HEK293 (cell line): ENCODE results near the gene CDK6.

Experiments used
- CTCF ChIA-PET: fragments of 350-600 bp; formaldehyde crosslinking; extraction: SDS; loops from one replicate; lab custom pipeline; 2021; ENCODE audit warnings: antibody characterized with exemption; lab: Yijun Ruan, JAX
- POLR2A ChIA-PET: fragments of 300-600 bp; formaldehyde crosslinking; extraction: SDS; loops from one replicate; lab custom pipeline; 2020; ENCODE audit warnings: antibody characterized with exemption, inconsistent platforms; lab: Yijun Ruan, JAX
- H3K27ac ChIP-seq: fragments of 200-500 bp; sonication (Bioruptor generic); 2 replicates; pipeline ENCODE4 v1.5.1; 2014; ENCODE audit warnings: low read depth, low read length, control low read depth, inconsistent platforms; ENCODE audit errors: extremely low read depth
- H3K36me3 ChIP-seq, 2 experiments: fragments of 200-500 bp in 1 of 2; sonication (Bioruptor generic) in 1 of 2; 1 replicate in 1 of 2; 2 replicates in 1 of 2; pipeline ENCODE4 v1.5.1; 2014 to 2017; ENCODE audit warnings: inconsistent platforms in 2 of 2, low read length in 2 of 2; ENCODE audit not compliant: control insufficient read depth in 2 of 2, insufficient read depth in 1 of 2
- H3K4me1 ChIP-seq: fragments of 200-500 bp; sonication (Bioruptor generic); 2 replicates; pipeline ENCODE4 v1.5.1; 2014; ENCODE audit warnings: mild to moderate bottlenecking, low read length, inconsistent platforms; ENCODE audit not compliant: control insufficient read depth, insufficient read depth
- H3K4me3 ChIP-seq: 2 replicates; pipeline ENCODE4 v1.5.1; 2011; ENCODE audit warnings: low read depth, mild to moderate bottlenecking, control low read depth, low read length, moderate library complexity
- H3K9me3 ChIP-seq: fragments of 200-500 bp; sonication (Bioruptor generic); 2 replicates; pipeline ENCODE4 v1.5.1; 2014; ENCODE audit warnings: low read depth, low read length, inconsistent platforms; ENCODE audit not compliant: control insufficient read depth, insufficient read depth
- HOXD13 ChIP-seq: sonication (generic); formaldehyde crosslinking; IDR thresholded peaks from 2 replicates; pipeline ENCODE4 v1.8.0; 2022; ENCODE audit warnings: missing genetic modification reagents, borderline replicate concordance
- KLF10 ChIP-seq: fragments of 450-650 bp; IDR thresholded peaks from 2 replicates; pipeline ENCODE4 v1.5.1; 2018; ENCODE audit warnings: missing biosample characterization, mild to moderate bottlenecking, missing genetic modification characterization
- KLF16 ChIP-seq: fragments of 450-650 bp; formaldehyde crosslinking; IDR thresholded peaks from 2 replicates; pipeline ENCODE4 v1.5.1; 2017; ENCODE audit warnings: missing biosample characterization, missing genetic modification characterization
- PRDM2 ChIP-seq: fragments of 450-650 bp; formaldehyde crosslinking; IDR thresholded peaks from 2 replicates; pipeline ENCODE4 v1.5.1; 2016; ENCODE audit warnings: missing biosample characterization, missing genetic modification characterization, borderline replicate concordance
- REPIN1 ChIP-seq: fragments of 450-650 bp; formaldehyde crosslinking; IDR thresholded peaks from 2 replicates; pipeline ENCODE4 v1.5.1; 2017; ENCODE audit warnings: missing biosample characterization, missing genetic modification characterization, low read depth
- REST ChIP-seq: fragments of 450-650 bp; formaldehyde crosslinking; IDR thresholded peaks from 2 replicates; pipeline ENCODE4 v1.5.1; 2016; ENCODE audit warnings: missing biosample characterization, missing genetic modification characterization
- ZBTB17 ChIP-seq: fragments of 450-650 bp; formaldehyde crosslinking; IDR thresholded peaks from 2 replicates; pipeline ENCODE4 v1.5.1; 2016; ENCODE audit warnings: missing biosample characterization, missing genetic modification characterization
- ZNF133 ChIP-seq: fragments of 450-650 bp; formaldehyde crosslinking; IDR thresholded peaks from 2 replicates; pipeline ENCODE4 v1.5.1; 2016; ENCODE audit warnings: missing biosample characterization, missing genetic modification characterization
- ZNF140 ChIP-seq: fragments of 450-650 bp; formaldehyde crosslinking; IDR thresholded peaks from 2 replicates; pipeline ENCODE4 v1.5.1; 2016; ENCODE audit warnings: missing biosample characterization, missing genetic modification characterization
- ZNF155 ChIP-seq: fragments of 450-650 bp; formaldehyde crosslinking; IDR thresholded peaks from 2 replicates; pipeline ENCODE4 v1.5.1; 2016; ENCODE audit warnings: missing biosample characterization, missing genetic modification characterization
- ZNF223 ChIP-seq: fragments of 450-650 bp; formaldehyde crosslinking; IDR thresholded peaks from 2 replicates; pipeline ENCODE4 v1.5.1; 2016; ENCODE audit warnings: missing biosample characterization, missing genetic modification characterization
- ZNF239 ChIP-seq: fragments of 450-650 bp; formaldehyde crosslinking; IDR thresholded peaks from 2 replicates; pipeline ENCODE4 v1.5.1; 2016; ENCODE audit warnings: missing biosample characterization, missing genetic modification characterization
- ZNF37A ChIP-seq: fragments of 450-650 bp; IDR thresholded peaks from 2 replicates; pipeline ENCODE4 v1.5.1; 2018; ENCODE audit warnings: missing biosample characterization, missing genetic modification characterization
- ZNF416 ChIP-seq: fragments of 450-650 bp; formaldehyde crosslinking; IDR thresholded peaks from 2 replicates; pipeline ENCODE4 v1.5.1; 2016; ENCODE audit warnings: missing biosample characterization, missing genetic modification characterization
- ZNF426 ChIP-seq: fragments of 450-650 bp; formaldehyde crosslinking; IDR thresholded peaks from 2 replicates; pipeline ENCODE4 v1.5.1; 2017; ENCODE audit warnings: missing biosample characterization, missing genetic modification characterization, mild to moderate bottlenecking, inconsistent platforms, moderate library complexity
- ZNF433 ChIP-seq: fragments of 450-650 bp; formaldehyde crosslinking; IDR thresholded peaks from 2 replicates; pipeline ENCODE4 v1.5.1; 2016; ENCODE audit warnings: missing biosample characterization, missing genetic modification characterization, low read depth
- ZNF473 ChIP-seq: fragments of 450-650 bp; formaldehyde crosslinking; IDR thresholded peaks from 2 replicates; pipeline ENCODE4 v1.5.1; 2017; ENCODE audit warnings: missing biosample characterization, missing genetic modification characterization
- ZNF510 ChIP-seq: fragments of 450-650 bp; formaldehyde crosslinking; IDR thresholded peaks from 2 replicates; pipeline ENCODE4 v1.5.1; 2018; ENCODE audit warnings: mild to moderate bottlenecking, missing genetic modification characterization, missing biosample characterization; ENCODE audit not compliant: insufficient replicate concordance
- ZNF560 ChIP-seq: fragments of 450-650 bp; formaldehyde crosslinking; IDR thresholded peaks from 2 replicates; pipeline ENCODE4 v1.5.1; 2017; ENCODE audit warnings: missing biosample characterization, missing genetic modification characterization, borderline replicate concordance
- ZNF580 ChIP-seq: fragments of 450-650 bp; formaldehyde crosslinking; IDR thresholded peaks from 2 replicates; pipeline ENCODE4 v1.5.1; 2016; ENCODE audit warnings: missing biosample characterization, missing genetic modification characterization
- ZNF610 ChIP-seq: fragments of 450-650 bp; formaldehyde crosslinking; IDR thresholded peaks from 2 replicates; pipeline ENCODE4 v1.5.1; 2016; ENCODE audit warnings: missing biosample characterization, missing genetic modification characterization, borderline replicate concordance
- ZNF629 ChIP-seq: fragments of 450-650 bp; formaldehyde crosslinking; IDR thresholded peaks from 2 replicates; pipeline ENCODE4 v1.5.1; 2017; ENCODE audit warnings: missing biosample characterization, missing genetic modification characterization
- ZNF658 ChIP-seq: fragments of 450-650 bp; formaldehyde crosslinking; IDR thresholded peaks from 2 replicates; pipeline ENCODE4; 2016; ENCODE audit warnings: missing biosample characterization, missing genetic modification characterization
- ZNF747 ChIP-seq: fragments of 450-650 bp; formaldehyde crosslinking; IDR thresholded peaks from 2 replicates; pipeline ENCODE4 v1.5.1; 2016; ENCODE audit warnings: missing biosample characterization, missing genetic modification characterization
- TF ChIP-seq, protein P1 (sequence below): fragments of 450-650 bp; formaldehyde crosslinking; IDR thresholded peaks from 2 replicates; pipeline ENCODE4 v1.5.1; 2017; ENCODE audit warnings: missing biosample characterization, missing genetic modification characterization

The CDK6 gene

GRCh38 chr7:92715963-92716362 lies 120.4 kb downstream of the CDK6 start:
- Histone ChIP-seq H3K36me3 (no peaks in the 10 kb centered on the region), H3K9me3 (no peaks in the 10 kb centered on the region)
- CTCF ChIA-PET, result no interaction called here
- TF ChIP-seq ZNF140 (tag by site-specific recombination) (no peak), ZNF239 (tag by site-specific recombination) (no peak), KLF16 (tag by site-specific recombination) (no peak), ZBTB17 (no peak), ZNF223 (tag by site-specific recombination) (no peak), ZNF560 (tag by site-specific recombination) (no peak), ZNF747 (tag by site-specific recombination) (no peak), REST (tag by site-specific recombination) (no peak), ZNF580 (tag by site-specific recombination) (no peak), ZNF133 (tag by site-specific recombination) (no peak), ZNF658 (tag by site-specific recombination) (no peak), HOXD13 (CRISPR knock-in tag) (no peak), ZNF426 (no peak), ZNF433 (tag by site-specific recombination) (no peak), REPIN1 (tag by site-specific recombination) (no peak), ZNF155 (tag by site-specific recombination) (no peak), ZNF610 (tag by site-specific recombination) (no peak), ZNF510 (tag by site-specific recombination) (no peak)
- TF ChIP-seq, protein P1, sequence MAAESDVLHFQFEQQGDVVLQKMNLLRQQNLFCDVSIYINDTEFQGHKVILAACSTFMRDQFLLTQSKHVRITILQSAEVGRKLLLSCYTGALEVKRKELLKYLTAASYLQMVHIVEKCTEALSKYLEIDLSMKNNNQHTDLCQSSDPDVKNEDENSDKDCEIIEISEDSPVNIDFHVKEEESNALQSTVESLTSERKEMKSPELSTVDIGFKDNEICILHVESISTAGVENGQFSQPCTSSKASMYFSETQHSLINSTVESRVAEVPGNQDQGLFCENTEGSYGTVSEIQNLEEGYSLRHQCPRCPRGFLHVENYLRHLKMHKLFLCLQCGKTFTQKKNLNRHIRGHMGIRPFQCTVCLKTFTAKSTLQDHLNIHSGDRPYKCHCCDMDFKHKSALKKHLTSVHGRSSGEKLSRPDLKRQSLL (tag by site-specific recombination), result no peak
- TF ChIP-seq, all 188 proteins: peak for 0
- Histone ChIP-seq H3K27ac (no peak overlapping the region), H3K4me1 (peaks cover 2% of the 10 kb centered on the region; the same call in 1 of the 2 replicates), H3K4me3 (no peak overlapping the region)
- POLR2A ChIA-PET, result no interaction called here

- ChIA-PET CTCF (interaction anchor here (0.5 kb wide), 1 partner anchor 89 kb away, joined by 3 read pairs; no protein-coding TSS in a partner anchor), POLR2A (no interaction called here)
- Histone ChIP-seq H3K9me3 (no peaks in the 10 kb centered on the region), H3K36me3 (no peaks in the 10 kb centered on the region), H3K4me3 (no peak overlapping the region), H3K4me1 (peaks cover 2% of the 10 kb centered on the region; the same call in 1 of the 2 replicates), H3K27ac (no peak overlapping the region)
- TF ChIP-seq ZNF473 (tag by site-specific recombination) (no peak), ZNF629 (tag by site-specific recombination) (no peak), KLF10 (tag by site-specific recombination) (no peak), ZNF433 (tag by site-specific recombination) (no peak), ZNF416 (tag by site-specific recombination) (no peak), ZNF37A (tag by site-specific recombination) (no peak), PRDM2 (no peak)
Observed at GRCh38 chr7:92714767-92715166, 121.6 kb downstream of the CDK6 start.
